ENCODE results near the gene IPMK.
A peak's percentile ranks its signal among the peaks of the same experiment; 100 is the strongest.

Gene IPMK

GRCh38 chr10:58152673-58153263 lies 114.9 kb downstream of the IPMK start:
- DNase-seq = peak; percentile 42

- no peak for DNase-seq
Observed at GRCh38 chr10:58150290-58150689, 117.4 kb downstream of the IPMK start.

GRCh38 chr10:58143944-58144343 lies 123.8 kb downstream of the IPMK start:
- no peak for DNase-seq
